NCI-H2107 treated with DMSO at 0.1 percent for 48 hours (cell line): ENCODE measurements around the gene MSL3B.
A peak's percentile ranks its signal among the peaks of the same experiment; 100 is the strongest.

Source experiments
- DNase-seq: peaks from one replicate; lab custom pipeline; 2025; ENCODE audit not compliant: unreplicated experiment; lab: John Stamatoyannopoulos, UW

Gene MSL3B

DNA sequence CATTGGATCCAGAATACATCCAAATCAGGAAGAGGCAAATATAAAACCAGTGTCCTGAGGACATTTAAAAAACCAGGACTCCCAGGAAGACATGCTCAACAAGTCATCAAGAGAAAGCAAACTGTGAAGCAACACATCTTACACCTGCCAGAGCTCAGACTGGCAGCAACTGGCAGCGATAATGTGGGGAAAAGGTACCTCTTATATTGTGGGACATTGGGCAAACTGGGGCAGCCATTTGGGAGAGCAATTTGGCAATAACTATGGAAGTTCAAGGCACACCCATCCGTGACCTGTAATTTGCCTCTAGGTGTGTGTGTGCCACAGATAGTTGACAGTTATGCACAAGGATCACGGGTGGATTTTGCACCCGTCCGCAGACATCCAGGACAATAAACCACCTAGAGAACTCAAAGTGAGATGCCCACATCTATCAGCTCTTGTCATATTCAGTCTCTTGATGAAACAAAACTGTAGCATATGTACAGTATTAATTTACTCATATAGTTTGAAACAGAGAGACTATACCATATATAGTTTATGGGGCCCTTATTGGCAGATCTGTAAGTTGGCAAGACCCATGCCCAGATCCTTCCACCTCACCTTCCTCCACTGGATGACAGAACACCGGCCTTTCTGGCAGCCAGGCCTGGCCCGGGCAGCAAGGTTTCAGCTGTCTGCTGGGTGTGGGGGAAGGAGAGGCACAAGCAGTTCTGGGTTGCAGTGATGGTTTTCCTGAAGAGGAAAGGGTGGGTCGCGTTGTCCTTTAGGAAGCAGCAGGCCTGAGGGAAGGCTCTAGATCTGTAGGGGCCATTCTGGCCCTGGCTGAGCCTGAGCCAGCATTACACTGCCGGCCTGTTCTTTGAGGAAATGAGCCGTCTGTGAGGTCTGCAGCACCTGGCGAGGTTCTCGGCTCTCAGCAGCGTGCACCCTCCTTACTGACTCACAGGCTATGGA lies 32.7 kb downstream of the MSL3B start:
- no peak for DNase-seq

DNA sequence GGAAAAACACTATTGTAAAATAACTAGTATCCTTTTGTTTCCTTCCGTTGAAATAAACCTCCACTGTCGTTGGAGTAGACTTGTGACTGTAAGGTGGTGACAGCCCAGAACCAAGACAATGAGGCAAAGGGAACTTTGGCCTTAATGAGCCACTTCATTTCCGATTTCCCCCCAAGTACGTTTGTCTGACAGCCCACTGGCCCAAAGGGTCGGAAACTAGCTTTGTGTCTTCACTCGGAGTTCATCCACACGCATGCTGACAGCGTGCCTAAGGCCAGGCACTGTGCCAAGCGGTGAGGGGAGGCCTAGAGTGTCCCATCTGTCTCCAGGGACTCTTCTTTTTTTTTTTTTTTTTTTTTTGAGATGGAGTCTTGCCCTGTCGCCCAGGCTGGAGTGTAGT lies 34.8 kb downstream of the MSL3B start:
- no peak for DNase-seq

DNA sequence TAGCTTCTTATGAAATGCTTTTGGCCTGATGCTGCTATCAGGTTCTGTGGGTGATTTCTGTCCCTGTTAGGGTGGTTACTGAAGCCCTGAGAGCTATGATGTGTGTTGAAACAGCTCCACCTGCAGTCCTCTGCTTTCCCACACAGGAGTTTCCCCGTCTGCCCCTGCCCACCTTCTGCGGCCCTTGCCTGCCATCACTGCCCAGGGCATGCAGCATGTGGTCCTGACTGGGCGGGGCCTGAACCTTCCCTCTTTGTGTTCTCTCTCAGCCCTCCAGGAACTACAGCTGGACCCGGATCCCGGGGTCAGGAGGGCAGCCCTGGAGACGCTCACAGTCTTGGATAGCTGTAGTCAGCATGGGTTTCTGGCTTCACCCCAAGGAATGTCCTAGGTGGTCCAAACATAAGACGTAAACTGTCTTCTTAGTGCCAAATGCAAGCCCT lies 35.3 kb downstream of the MSL3B start:
- peak; percentile 26 for DNase-seq

DNA sequence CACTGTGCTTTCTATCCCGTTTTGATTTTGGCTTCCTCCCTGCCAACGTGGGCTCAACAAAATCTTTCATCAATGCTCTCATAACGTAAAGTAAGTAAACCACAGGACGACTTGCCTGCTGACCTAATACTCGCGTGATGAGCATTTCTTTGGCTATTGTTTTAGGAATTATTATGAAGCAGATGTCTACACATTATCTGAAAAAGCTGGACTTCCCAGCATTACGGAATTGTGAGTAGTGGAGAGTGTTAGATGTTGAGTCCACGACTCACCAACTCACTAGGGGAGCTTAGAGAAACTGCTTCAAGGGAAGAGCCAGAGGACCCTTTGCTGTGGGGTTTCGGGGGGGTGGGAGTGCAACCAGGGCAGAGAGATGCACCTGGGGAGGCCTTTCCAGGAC lies 35.8 kb downstream of the MSL3B start:
- no peak for DNase-seq

GRCh38 chr2:233831861-233832260 lies 36.3 kb downstream of the MSL3B start:
- DNase-seq: no peak

DNA sequence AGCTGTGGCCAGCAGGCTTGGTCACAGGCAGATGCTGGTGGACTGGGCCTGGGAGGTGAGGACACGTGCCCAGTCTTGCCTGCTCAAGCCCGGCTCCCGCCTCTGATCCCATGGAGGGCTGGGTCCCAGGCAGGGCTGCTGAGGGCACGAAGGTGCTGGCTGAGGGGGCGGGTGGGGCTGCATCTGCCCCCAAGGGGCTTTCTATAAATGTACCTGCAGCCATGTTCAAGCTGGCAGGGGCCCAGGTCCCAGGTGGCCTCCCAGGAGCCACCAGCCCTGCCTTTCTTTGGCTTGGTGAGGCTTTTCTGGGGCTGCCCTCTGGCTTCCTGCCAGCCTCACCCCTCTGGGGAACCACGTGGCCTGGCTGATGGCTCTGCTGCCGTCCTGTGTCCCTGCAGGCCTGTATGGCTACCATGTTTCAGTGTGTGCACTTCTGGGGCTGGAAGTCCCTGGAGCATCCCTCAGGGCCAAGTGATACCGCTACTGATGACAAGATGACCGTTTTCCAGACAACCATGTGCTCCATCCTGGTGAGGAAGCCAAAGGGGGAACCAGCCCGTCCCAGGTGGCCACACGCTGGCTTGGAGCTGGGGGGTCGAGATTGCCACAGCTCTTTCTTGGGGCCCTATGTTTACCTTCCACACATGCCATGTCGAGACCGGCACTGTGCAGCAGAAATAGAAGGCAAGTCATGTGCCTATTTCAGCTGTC lies 37.0 kb downstream of the MSL3B start:
- no peak for DNase-seq

DNA sequence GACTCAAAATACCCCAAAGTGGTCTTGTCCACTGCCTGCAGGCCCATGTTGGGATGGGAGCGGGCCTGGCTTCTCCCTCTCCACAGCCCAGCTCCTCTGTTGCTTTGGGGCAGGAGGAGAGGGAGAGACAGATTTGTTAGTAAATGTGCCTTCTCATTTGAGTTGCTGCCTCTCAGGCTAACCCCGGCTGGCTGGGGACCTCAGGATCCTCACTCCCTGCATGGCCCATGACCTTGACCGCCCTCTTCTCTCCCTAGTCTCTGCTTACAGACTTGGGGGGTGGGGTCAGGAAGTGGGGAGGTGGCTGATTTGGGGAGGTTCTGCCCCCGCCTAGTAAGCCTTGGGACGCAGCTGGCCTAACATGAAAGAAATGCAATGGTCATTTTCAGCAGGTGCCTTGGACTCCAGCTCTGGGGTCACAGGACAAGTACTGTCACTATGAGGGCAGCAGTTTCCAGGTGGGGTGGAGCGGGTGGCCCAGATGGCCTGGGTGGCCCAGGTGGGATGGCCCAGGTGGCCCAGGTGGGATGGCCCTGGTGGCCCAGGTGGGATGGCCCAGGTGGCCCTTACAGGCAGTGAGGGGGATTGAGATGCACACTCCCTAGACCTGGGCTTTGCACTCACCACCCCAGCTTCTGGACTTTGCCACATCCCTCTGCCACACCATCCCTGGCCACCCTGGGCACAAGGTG lies 37.9 kb downstream of the MSL3B start:
- no peak for DNase-seq

DNA sequence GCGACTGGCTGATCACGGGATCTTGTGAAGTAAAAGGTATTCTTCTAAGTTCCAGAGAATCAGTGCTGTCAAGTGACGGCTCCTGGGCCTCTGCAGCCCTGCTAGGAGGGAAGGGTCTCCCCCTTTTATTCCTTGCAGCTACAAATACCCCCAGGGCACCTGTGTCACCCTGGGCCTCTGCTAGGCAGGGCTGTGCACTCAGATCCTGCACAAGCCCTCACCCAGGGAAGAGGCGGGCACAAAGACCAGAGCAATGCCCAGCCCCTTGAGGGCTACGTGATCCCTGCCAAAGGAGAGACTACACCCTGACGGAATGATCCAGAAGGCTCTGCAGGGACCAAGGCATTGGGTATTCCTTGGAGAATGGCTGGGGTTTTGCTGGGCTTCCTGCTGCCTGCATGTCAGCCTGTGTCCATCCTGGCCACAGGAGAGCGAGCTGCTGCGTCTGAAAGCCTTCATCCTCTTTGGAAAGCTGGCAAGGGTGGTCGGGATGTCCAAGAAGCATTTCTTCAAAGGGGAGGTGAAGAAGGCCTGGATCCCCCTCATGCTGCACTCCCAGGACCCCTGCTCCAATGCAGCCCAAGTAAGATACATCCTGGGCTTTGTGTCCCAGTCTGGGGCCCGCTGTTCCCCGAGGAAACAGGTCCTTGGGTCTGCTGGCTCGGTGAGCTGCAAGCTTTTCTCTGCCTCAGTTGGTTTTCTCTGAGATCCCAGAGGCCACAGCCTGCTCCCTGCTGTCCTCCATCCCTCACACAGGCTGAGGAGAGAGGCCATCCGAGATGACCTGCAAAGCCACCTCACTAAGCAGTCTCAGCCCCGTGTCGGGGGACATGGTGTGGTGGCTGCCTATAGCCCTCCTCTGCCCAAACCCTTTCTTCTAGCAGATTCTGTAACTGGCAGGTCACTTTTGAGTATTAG lies 38.7 kb downstream of the MSL3B start:
- no peak for DNase-seq

DNA sequence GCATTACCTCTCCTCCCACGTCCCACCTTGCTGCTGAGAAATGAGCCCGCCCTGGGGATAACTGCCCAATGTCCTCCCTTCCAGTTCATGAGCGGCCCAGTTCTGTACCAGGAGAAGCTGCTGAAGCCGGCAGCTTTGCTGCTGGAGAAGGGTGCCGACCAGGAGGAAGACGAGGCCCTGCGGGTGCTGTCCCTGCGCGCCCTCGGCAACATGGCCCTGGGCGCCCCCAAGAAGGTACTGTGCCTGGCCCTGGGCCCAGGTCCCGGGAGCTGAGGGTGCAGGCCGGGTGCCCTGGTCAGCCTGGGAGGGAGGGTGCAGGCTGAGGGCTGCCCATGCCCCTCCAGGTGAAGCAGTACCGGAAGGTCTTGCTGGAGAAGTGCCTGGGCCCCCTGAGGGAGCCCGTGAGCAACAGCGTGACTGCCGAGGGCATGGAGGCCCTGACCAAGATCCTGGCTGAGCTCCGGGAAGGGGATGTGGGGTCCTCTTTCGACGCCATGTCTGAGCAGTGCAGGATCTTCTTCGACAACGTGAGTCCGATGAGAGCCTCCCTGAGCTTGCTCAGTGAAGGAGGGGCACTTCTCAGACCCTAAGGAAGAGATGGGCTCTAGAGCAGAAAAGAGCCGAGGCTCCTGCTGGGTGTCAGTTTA lies 39.5 kb downstream of the MSL3B start:
- DNase-seq: no peak

- DNase-seq: no peak
Observed at GRCh38 chr2:233824373-233824772, 43.8 kb downstream of the MSL3B start.

- no peak for DNase-seq
Observed at GRCh38 chr2:233823731-233824121, 44.5 kb downstream of the MSL3B start.

DNA sequence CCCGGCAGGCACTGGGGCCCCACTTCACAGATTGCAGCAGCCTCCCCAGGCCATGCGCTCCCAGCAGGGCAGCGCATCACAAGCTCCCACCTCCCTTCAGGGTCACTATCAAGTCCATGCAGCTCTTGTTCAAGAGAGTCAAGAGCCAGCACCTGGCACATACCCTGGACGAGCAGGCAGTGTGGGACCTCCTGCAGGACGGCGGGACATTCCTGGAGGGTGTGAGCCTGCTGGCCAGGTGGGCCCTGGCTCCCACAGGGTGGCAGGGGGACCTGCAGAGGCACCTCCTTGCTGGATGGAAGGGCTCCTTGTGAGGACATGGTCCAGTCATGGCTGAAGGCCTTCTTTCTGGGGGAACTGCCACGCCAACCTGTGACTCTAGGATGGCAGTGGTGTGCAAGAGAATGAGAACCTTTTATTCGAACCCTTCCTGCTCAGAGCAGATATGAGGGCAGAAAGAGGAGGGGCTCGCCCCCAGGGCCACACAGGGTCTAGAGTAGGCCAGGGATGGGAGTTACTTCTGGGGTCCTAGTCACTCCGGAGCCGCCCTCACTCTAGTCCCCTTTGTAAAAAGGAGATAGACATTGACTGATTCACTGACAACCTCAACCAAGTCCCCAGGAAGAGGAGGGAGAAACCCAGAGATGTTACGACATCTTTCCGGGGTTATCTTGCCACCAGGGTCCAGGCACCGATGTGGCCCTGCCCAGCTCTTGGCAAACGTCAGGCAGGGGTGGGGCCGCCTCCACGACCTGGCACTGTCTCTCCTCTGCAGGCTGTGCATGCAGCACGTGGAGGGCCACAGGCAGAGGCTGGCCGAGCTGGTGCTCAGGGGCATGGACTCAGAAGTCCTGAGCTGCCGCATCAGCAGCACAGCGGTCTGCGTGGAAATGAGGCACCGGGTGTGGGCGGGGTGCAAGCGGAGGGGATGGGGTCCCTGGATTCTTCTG lies 45.1 kb downstream of the MSL3B start:
- no peak for DNase-seq

DNA sequence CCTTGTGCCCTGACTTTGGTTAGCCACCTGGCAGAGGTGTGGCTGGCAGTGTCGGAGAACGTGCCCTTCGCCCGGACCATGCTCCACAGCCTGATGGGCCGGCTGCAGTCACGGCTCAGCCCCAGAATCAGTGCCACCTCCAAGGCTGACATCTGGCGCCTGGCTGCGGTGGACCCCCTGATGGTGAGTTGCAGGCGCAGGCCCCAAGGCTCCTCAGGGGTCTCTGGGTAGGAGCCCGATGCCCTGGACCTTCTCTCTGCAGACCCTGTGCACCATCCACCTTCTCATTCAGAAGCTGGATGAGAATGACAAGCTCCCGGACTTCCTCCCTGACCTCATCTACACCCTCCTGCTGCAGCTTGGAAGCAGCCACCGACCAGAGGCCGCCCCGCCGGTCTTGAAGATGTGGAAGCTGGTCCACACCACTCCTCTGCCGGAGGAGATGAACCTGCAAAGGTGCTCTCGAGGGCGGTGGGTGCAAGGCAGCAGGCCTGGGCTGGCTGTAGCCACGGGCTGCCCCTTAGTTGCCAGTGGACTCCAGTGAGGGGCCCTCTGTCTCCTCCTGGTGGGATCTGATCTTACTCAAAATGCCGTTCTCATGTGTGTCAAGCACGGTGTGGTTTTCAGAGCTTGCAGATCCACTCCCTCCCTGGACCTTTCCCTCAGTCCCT lies 46.0 kb downstream of the MSL3B start:
- DNase-seq: no peak

DNA sequence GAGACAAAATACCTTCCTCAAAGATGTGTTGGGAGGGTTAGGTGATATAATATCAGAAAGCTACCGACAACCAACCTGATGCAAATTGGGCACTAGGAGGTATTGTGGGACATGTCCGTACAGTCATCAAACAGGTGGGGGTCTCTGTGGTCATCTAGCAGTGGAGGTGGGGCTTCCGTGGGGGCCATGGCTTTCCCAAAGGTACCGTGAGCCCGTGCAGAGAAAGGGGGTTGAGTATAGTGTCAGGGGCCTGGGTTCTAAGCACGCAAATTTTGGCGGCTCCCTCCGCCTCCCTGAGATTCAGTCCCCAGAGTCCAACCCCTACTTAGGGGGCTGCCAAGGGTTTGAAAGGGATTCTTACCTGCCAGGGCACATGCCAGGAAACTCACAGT lies 46.5 kb downstream of the MSL3B start:
- DNase-seq: no peak

GRCh38 chr2:233821196-233821595 lies 47.0 kb downstream of the MSL3B start:
- DNase-seq: no peak

GRCh38 chr2:233820774-233821105 lies 47.4 kb downstream of the MSL3B start:
- DNase-seq: no peak

DNA sequence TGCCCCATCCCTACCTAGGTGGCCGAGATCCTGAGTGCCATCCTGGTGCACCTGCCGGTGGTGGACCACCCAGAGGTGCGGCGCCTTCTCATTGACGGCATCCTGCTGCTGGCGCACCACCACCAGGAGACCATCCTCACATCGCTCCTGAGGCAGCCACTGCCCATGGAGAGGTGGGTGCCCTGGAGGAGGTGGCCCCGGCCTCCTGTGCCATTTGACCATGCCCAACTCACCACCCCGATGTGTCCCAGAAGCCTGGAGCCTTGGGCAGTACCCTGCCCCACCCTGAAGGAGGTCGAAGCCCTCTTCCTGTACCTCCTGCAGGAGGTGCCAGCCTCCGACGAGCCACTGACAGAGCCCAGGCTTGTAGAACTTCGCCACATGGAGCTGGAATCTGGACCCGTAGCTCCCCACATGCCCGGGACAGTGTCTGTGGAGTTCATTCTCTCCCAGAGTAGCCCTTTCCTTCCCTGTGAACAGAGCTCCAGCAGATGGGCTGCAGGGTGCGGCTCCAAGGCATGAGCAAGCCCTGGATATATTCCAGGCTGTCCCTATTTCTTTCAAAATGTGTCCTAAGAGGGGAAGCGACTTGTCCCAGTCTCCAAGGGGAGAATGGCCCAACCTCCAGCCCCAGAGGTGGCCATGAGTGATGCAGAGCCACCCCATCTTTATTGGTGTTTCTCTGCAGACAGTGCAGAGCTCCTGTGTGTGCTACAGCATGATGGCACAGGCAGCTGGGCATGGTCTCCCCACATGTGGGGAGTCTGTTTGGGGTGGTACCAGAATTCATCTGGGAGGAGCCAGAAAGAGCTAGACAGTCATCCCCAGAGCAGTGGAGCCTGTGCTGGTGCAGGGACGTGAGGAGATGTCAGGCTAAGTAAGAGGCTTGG lies 48.1 kb downstream of the MSL3B start:
- no peak for DNase-seq
